Bladder microvascular endothelial cell (primary cell): ENCODE data around the gene GPR27. TPM values are rescaled to one million over a fixed set of nuclear protein-coding genes. Genes with fewer than 3 reads are reported as not detected.

Experiments
- total RNA-seq: library from RNA; depleted of rRNA; stranded (reverse); fragments of >200 nt; gene quantifications from 2 replicates; pipeline ENCODE4 v1.2.3, GENCODE V29; 2014

The GPR27 gene, protein sequence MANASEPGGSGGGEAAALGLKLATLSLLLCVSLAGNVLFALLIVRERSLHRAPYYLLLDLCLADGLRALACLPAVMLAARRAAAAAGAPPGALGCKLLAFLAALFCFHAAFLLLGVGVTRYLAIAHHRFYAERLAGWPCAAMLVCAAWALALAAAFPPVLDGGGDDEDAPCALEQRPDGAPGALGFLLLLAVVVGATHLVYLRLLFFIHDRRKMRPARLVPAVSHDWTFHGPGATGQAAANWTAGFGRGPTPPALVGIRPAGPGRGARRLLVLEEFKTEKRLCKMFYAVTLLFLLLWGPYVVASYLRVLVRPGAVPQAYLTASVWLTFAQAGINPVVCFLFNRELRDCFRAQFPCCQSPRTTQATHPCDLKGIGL
- not detected in 2 replicates for total RNA-seq

DNA sequence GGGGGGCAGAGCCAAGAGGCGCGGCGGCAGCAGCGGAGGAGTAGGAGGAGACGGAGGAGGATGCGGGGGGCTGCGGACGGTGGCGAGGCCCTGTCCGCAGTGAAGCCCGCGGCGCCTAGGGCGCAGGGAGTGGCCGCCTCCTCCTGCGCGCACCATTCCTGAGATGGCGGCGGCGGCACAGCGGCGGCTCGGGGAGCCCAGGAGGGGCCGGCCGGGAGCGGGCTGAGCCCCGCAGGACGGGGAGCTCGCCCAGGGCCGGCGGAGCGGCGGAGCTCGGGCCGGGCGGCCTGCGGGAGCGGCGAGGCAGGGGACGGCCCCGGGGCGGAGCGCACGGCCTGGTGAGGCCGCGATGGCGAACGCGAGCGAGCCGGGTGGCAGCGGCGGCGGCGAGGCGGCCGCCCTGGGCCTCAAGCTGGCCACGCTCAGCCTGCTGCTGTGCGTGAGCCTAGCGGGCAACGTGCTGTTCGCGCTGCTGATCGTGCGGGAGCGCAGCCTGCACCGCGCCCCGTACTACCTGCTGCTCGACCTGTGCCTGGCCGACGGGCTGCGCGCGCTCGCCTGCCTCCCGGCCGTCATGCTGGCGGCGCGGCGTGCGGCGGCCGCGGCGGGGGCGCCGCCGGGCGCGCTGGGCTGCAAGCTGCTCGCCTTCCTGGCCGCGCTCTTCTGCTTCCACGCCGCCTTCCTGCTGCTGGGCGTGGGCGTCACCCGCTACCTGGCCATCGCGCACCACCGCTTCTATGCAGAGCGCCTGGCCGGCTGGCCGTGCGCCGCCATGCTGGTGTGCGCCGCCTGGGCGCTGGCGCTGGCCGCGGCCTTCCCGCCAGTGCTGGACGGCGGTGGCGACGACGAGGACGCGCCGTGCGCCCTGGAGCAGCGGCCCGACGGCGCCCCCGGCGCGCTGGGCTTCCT lies at the start of gene GPR27:
Gene GPR27, plus strand, starts transcription at position 155 of the 909 bp plus-strand sequence. Its CDS starts 195 bp downstream, at position 350.

DNA sequence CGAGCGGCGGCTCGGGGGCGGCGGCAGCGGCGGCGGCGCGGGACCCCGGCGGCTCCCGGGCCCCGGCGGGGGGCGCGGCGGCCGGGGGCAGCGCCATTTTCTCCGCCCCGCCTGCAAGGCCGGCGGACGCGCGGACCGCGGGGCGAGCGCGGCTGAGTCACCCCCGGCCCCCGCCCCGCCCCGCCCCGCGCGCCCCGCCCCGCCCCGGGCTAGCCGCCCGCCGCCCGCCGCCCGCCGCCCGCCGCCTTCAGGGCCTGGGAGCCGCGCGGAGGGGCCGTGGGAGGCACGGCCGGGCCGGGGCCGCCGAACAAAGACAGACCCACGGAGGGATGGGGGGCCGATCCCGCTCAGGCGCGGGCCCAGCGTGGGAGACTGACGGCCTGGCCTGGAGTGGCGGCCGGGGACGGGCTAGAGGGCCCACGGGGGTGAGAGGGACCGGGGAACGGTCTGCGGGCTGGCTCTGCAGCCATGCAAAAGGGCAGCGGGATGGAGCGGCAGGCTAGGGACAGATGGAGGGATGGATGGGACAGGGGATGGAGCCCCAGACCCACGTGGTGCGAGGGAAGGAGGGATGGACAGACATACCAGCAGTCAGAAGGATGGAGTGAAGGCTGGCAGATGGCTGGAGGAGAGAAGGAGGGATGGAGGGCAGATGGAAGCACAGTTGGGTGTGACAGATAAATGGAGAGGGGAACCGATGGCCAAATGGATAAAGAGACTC lies 28.2 kb upstream of the GPR27 start, which contains the start of gene EIF4E3:
Gene EIF4E3, minus strand, starts transcription at position 132 of the 721 bp plus-strand sequence. Its CDS starts 35 bp downstream, at position 97.

GRCh38 chr3:71784914-71785531 lies 31.4 kb downstream of the GPR27 start, which contains the start of gene PROK2:
PROK2 (minus strand) TSS chr3:71785148; CDS start chr3:71785052, 96 bp downstream.

Other genes starting within 250 kb of the GPR27 start
- gene FOXP1, start 170.1 kb upstream of the GPR27 start, total RNA-seq = 27.7 and 88.0 TPM in 2 replicates
- gene EIF4E3, start 28.5 kb upstream of the GPR27 start, total RNA-seq = 1.6 and 1.9 TPM in 2 replicates
- gene PROK2, start 31.3 kb downstream of the GPR27 start, total RNA-seq = not detected in 2 replicates